MM.1S (cell line): Measurements from ENCODE around the gene GALNTL6.

Source experiments
- CTCF ChIP-seq: fragments of 300-600 bp; sonication (generic); IDR thresholded peaks from 2 replicates; pipeline ENCODE4 v1.5.1; 2016; ENCODE audit warnings: antibody characterized with exemption, low read length, mixed read lengths
- EZH2 ChIP-seq: fragments of 300-600 bp; sonication (generic); optimal IDR thresholded peaks from 2 replicates; pipeline ENCODE3; 2017; ENCODE audit warnings: low read depth, mild to moderate bottlenecking, antibody characterized with exemption, low read length, mixed read lengths
- EZH2phosphoT487 ChIP-seq: fragments of 300-600 bp; sonication (generic); IDR thresholded peaks from 2 replicates; pipeline ENCODE4 v1.6.1; 2018; ENCODE audit warnings: antibody characterized with exemption, low read length

DNA sequence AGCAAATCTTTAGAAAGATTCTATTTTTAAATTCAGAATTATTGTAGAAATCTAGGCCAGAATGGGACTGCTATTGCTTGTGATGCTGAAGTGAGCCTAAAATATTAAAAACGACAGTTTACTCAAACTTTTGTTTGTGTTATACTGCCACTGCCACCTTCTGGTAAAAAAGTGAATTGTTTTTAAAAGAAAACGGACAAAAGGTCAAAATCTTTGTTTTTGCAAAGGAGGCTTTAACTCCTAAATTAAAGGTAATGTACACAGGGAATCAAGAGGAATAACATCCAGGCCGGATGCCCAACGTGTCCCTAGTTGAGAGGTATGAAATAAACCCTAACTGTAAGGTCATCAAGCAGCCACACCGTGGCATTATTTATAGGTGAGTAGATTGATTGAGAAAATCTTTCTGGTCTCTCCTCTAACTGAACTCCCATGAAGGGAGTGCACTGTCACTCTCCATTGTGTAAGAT, 1017.1 kb downstream of the GALNTL6 start:
- TF ChIP-seq EZH2, result no peak
- TF ChIP-seq CTCF, result peak; percentile 64
- no peak for TF ChIP-seq EZH2phosphoT487
